Measurements from ENCODE around the gene APEH.
"Not testable (repeated sequence)": the region's sequence is repeated elsewhere in the genome, so short reads cannot be mapped to it uniquely, and the experiment has no call there.

APEH gene

DNA sequence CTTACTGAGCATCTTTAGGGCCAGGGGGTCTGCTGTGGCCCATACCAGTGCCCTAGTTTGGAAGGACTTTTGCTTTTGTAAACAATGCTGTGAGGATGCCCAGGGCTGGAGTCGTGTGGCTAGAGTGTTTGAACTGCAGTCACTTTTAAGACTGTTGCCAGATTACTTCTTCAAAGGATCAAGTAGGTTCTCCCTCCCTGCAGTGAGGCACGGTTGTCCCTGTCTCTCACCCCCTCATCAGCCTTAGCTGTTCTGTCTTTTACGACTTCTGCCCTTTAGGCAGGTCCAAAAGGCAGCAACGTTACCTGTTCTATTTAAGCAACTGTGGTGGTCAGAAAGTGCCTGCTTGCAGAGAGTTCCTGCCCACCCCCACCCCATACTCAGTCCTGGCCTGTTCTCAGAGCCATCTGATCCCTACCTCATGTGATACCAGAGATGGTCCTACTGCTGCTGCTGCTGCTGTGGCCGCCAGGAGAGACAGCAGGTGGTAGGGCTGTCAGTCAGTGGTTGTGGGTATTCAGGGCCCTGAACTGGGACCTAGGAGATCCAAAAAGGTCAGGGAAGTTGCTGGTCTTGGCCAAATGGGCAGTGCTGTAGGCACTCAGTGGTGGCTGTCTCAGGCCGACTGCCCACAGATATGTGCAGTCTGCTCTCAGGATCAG, 20.4 kb downstream of the APEH start:
- not testable (repeated sequence) for DNase-seq

DNA sequence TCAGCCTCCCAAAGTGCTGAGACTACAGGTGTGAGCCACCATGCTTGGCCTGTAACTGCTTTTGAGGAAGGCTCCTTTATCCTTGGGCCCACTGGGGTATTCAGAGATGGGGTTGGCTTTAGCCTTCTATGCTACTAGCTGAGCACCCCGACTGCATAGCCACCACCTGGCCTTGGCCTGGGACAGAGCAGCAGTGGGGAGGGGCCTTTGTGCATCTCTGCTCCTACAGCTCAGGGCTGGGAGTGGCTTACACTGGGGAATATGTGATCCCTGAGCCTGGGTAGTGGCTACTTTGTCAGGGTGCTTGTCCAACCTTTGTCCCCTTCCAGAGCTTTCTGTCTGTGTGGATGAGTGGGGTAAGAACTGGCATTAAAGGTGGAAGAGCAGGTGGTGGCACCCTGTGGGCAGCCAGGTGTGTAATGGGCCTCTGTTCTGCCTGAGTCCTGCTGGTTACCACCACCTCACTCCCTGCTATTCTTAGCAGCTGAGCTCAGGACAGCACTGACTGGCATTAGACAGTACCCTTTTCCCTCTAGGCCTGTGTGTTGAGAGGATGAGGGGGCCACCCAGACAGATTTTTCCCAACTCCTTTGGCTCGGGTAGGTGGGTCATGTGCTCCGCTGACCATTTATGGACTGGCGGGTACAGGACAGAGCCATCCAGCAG, 21.3 kb downstream of the APEH start:
- not testable (repeated sequence) for DNase-seq

DNA sequence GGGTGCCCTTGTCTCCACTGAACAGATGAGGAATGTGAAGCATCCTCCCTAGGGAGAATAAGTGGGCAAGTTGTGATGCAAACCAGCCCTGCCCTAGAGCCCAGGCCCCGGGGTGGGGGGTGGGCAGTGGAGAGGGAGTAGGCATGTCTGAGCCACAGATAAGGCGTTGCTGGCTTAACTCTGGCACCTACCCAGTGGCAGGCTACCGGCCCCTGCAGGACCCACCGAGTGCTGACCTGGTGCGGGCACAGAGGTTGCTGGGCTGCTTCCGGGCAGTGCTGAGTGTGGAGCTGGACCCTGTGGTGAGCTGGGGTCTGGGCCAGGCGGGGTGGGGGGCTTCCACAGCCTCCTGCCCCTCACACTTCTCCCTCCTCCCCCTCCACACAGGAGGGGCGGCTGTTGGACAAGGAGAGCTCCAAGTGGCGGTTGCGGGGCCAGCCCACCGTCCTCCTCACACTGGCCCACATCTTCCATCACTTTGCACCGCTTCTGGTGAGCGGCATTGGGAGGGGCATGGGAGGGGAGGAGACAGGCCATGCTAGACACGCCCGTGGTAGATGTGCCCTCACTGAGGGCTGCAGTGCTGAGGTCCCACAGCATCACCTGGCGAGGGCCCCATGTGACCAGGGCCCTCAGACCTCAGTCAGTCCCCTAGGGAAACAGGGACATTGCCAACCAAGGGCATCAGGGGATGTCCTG, 25.3 kb downstream of the APEH start:
- no peak for DNase-seq

DNA sequence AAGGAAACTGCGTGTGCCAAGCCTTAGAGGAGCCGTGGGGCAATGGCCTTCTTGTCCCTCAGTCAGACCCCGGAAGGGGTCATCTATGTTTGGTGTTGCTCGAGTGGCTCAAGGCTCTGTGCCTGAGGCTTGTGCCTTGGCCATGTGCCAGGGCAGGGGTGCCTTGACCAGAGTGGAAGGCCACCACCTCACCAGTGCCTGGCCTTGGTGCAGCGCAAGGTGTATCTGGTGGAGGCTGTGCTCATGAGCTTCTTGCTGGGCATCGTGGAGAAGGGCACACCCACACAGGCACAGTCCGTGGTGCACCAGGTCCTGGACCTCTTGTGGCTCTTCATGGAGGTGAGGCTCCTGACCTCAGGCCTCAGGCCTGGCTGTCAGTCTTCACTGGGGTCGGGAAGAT, 25.9 kb downstream of the APEH start:
- DNase-seq, result no peak

DNA sequence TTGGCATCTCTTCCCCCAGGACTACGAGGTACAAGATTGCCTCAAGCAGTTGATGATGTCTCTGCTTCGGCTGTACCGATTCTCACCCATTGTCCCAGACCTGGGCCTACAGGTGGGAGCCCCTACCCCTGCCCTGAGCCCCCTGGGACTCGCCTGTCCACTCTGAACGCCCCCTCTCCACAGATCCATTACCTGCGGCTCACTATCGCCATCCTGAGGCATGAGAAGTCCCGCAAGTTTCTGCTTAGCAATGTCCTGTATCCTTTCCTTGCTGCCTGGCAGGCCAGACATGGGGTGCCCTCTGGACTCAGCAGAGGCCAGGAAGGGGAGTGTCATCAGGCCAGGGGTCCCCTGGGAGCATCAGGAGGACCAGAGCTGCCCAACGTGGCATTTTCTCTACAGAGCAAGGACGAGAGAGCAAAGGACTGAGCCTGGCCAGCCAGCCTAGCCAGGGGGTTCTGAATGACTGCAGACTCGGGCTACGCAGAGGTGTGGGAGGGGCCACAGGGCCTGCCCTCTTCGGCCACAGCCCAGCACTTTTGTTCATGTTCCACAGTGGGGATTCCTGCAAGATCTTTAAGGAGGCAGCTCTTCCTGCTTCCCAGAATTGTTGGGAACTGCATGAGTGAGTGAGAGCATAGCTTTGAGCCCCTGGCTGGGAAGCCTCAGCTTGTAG, 26.4 kb downstream of the APEH start:
- DNase-seq, result no peak

DNA sequence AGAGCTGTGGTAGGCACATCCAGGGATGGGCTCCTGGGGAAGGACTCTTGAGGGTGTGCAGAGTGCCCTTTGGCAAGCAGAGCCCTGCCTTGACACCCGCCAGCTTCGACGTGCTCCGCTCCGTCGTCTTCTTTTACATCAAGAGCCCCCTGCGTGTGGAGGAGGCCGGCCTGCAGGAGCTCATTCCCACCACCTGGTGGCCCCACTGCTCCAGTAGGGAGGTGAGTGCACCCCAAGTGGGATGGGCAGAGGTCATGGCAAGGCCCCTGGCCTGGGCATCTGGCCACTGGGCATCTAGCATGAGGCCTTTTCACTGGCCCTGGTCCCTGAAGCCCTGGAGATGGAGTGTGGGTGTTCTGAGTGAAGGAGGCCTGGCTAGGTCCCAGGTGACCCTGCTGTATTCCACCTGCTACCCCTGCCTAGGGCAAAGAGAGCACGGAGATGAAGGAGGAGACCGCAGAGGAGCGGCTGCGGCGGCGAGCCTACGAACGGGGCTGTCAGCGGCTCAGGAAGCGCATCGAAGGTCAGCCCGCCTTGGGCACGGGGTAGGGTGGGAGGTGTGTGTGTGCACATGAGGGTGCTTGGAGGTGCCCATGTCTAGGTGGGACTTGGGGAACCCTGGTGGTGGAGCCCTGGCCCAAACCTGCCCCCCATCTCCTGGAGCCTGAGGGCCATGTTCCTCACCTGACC, 27.4 kb downstream of the APEH start:
- no peak for DNase-seq

DNA sequence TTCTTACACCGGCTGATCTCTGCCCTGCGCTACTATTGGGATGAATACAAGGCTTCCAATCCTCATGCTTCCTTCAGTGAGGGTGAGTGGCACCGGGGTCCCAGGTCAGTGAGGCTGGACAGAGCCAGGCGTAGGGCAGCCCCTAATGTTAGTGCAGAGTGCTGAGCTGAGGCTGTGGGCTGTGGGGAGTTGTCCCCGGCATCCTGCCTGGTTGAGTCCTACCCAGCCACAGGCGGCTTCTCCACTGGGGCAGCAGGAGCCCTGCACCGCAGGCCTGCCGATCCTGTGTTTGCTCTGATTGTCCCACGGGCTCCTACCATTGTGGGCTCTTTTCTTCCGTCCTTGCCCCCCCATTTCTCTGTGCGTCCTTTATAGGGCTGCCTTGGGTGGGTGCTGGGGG, 28.5 kb downstream of the APEH start:
- DNase-seq, result no peak

DNA sequence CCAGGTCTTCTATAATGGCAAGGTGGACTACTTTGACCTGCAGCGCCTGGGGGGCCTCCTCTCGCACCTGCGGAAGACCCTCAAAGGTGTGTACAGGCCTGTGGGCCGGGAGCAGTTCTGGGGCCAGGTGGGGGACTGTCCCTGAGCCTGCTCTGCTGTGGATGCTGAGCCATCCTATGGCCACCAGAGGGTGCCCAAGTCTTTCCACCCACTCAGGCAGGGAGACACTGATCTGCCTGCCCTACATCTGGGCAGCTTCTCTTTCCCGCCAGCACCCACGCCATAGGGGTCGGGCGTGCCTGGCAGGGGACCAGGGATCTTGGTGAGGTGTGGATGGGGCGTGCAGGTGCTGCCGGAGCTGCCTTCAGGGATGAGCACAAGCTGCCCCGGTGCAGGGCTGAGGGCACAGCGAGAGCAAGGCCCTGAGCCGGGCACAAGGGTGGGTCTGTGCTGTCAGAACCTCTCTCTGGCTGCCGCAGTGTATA, 29.3 kb downstream of the APEH start:
- peak; percentile 72 for DNase-seq

DNA sequence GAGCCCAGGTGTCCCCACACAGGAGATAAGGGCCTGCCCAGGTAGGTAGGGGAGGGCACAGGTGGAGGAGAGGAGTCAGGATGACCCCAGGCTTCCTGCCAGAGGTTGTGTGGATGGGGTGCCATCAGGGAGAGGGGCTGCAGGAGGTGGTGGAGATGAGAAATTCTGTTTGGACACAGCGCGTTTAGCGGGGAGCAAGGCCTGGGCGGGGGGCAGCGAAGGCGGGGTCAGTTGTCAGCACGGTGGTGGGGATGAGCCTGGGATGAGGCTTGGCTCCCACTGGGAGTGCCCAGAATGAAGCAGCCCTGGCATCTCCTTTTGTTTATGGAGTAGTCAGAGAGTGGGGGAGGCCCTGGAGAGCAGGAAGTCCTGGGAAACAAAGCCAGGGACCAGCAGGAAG, 29.8 kb downstream of the APEH start:
- DNase-seq, result no peak

DNA sequence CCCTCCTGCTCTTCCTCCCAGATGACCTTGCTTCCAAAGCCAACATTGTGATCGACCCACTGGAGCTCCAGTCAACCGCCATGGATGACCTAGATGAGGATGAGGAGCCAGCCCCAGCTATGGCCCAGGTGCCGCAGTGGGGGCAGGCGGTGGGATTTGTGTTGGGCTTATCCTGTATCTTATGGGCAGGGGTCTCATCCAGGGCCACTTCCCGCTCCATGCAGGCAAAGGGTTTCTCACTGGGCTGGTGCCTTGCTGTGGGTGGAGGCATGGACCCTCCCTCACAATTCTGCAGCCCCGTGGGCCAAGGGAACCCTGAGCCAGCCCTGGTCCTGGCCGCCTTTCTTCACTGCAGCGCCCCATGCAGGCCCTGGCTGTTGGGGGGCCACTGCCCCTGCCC, 30.5 kb downstream of the APEH start:
- no peak for DNase-seq

DNA sequence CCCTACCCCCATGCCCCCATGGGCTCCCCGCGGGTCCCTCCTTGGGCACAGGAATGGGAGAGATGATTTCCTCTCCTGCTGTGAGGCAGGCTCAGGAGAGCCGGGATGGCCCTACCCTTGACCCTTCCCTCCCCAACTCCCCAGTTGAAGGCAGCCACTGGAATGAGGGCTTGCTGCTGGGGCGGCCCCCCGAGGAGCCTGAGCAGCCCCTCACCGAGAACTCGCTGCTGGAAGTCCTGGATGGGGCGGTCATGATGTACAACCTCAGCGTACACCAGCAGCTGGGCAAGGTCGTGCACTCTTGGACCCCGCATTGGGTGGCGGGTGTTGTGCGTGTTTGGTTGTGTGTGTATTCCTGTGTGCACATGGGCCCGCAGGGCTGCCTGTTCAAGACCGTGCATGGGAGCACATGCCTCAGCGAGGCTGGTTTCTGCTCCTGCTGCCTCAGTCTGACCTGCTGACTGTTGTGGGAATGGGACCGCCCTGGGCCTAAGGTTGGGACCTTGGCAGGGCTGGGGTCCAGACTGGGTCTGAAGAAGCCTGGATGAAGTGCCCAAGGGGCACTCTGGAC, 31.3 kb downstream of the APEH start:
- no peak for DNase-seq

DNA sequence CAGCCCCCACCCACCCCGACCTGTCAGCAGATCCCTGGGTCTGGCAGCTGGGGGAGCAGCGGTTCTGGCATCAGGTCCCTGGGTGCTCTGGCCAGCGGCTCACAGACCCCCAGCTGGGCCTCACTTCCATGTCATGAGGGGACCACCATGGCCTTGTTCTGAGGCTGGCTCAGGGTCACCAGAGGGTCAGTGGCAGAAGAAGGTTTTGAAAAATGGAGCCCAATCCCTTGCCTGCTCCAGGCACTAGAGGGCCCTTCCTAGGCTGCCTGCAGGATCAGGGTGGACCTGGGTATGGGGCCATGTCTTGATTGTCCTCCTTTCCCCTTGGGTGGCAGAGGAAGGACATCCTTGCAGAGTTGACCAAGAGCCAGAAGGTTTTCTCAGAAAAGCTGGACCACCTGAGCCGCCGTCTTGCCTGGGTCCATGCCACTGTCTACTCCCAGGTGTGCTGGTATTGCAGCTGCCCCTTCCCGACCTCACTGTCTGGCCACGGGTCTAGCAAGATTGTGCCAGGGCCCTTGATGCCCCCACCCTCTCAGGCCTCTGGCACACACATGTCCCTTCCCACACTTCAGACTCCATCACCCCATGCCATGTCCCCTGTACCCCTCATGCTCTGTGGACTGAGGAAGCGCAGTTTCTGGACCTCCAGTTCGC, 32.4 kb downstream of the APEH start:
- no peak for DNase-seq

DNA sequence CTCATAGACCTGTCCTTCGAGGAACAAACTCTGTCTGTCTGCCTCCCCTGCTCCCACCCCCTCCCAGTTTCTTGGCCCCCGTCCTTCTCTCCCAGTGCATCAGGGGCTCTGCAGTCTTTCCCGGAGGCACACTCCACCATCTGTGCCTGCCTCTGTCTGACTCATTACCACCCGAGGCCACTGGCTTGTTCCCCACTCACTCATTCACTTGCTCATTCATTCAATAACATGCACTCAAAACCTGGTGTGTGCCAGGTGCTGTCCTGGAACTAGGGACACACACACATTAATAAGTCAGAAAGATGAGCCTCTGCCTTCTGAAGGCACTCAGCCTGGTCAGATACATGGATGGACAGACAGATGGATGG, 32.9 kb downstream of the APEH start:
- no peak for DNase-seq

DNA sequence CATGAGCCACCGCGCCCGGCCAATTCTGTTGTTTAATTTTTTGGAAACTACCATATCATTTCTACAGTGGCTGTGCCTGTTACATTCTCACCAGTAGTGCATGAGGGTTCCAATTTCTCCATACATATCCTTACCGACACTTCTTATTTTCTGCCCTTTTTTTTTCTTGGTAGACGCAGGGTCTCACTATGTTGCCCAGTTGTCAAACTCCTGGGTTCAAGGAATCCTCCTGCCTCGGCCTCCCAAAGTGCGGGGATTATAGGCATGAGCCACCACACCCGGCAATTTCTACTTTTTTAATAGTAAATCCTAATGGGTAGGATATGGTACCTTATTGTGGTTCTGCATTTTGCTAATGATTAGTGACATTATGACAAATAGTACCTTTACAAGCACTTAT, 35.7 kb downstream of the APEH start:
- DNase-seq, result no peak

DNA sequence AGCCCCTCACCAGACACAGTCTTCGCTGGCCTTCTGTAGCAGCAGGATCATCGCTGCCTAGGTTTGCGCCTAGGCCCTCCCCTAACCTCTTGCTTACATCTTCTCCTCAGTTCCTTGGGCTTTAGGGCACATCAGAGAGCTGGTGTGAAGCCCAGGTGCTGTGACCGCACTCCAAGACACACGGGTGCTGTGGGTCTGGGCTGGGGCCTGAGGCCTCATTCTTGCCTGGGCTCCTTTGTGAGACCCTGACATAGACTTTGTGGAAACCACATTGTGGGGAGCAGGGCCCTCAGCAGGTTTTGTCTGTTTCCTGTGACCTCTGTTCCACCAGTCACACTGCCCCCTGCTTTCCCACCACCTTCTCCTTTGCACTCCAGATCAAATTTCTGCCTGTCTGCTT, 37.3 kb downstream of the APEH start:
- DNase-seq, result no peak

DNA sequence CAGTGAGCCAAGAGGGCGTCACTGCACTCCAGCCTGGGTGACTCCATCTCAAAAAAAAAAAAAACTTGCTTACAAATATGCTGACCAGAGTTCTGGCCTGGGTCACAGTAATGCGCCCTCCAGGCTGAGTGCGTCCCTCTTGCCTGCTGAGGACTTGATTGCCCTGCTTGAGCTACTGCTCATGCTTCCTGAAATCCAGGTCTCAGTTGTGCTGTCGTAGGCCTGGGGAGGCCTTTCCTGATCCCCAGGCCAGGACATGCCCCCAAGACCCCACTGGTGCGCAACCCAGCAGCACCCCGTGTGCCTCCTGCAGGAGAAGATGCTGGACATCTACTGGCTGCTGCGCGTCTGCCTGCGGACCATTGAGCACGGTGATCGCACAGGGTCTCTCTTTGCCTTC, 38.0 kb downstream of the APEH start:
- DNase-seq, result no peak

DNA sequence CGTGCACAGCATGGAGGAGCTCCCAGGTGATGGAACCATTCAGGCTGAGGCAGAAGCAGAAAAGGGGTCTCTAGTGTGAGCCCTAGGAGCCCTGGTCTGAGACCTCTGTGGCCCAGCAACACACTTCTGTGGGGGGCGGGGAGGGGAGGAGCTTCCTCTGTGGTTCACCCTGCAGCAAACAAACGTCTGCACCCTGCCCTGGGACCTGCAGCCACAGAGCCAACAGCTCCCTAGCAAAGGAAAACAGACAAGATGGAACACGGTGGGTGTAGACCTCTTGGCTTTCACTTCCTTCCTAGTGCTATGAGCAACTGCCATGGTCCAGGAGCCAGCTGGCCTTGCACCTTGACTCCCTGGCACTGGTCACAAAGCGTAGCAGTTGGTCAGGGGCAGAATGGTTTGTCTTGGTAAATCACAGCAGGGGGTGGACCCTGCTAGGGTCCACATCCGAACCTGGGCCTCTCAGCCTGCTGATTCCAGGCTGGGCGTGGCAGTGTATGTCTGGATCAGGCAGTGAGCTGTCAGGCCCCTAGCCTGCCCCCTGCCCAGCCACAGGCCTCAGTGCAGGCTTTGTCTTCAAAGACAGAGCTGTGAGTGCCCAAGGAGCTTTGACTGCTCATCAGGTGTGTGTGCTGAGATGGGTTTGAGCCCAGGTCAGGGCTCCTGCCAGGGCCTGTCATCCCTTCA, 38.6 kb downstream of the APEH start:
- DNase-seq, result no peak

DNA sequence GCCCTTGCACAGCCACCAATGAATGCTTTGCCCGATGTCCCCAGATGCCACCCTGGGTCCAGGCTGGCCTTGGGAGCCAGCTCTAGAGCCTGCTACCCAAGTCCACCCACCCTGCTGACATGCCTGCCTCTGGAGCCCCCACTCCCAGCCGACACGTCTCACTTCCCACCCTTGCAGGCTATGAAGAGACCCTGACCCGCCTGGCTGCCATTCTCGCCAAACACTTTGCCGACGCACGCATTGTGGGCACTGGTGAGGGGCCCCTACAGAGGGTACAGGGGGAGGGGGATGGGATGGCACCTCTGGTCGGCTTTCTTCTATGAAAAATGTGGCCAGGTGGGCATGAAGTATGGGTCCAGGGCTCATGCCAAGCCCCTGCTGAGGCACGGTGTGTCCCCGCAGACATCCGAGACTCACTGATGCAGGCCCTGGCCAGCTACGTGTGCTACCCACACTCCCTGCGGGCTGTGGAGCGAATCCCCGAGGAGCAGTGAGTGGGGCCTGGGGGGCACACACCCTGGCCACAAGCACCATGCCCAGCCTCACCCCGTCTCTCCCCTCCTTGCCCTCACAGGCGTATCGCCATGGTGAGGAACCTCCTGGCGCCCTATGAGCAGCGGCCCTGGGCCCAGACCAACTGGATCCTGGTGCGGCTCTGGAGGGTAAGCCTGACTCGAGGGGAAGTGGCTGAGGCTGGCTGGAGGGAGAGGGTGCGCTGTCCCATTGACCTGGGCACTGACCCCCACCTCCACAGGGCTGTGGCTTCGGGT, 39.4 kb downstream of the APEH start:
- DNase-seq, result no peak

DNA sequence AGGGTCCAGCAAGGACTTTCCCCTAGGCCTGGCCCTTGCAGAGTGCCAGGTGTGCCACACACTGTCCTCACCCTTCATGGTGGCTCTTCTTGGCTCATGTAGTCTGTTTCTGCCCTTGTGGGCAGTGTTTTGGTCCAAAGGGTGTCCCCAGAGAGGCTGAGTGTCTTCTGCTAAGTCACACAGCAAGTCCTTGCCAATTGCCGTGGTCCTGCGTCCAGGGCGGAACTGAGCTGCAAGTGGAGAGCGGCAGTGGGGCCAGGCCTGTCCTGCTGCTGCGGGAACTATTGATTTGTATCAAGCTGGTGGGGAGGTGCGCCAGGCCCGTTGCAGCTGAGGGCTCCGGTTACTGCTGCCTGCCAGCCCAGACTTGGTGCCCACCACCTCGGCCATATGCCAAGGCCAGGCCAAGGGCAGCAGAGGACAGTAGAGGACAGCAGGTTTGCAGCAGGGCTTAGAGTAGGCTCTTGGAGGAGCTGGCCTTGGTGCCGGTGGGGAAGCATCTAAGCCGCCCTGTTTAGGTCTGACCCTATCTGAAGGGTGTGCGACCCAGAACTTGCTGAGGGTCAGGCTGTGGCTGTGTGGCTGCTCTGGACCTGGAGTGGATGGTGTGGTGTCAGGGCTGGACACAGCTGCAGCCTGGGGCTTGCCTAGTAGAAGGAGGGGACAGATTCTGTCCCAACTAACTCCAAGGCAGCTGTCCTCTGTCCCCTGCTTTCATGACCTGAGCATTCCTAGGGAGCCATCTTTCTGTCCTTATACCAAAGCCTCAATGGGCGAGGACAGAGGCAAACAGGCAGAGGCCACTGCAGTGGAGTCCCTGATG, 40.8 kb downstream of the APEH start:
- no peak for DNase-seq

DNA sequence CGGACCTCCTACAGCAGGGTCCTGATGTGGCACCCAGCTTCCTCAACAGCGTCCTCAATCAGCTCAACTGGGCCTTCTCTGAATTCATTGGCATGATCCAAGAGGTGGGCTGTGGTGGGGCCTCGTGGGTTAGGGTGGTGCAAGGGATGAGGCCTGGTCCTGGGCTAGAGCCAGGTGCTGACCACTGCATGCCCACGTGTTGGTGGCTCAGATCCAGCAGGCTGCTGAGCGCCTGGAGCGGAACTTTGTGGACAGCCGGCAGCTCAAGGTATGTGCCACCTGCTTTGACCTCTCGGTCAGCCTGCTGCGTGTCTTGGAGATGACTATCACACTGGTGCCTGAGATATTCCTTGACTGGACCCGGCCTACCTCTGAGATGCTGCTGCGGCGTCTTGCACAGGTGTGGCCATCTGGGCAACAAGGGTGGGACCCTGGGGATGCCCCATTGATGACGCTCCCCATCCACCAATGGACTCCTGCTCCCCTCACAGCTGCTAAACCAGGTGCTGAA, 41.5 kb downstream of the APEH start:
- DNase-seq, result no peak
